Osteoblast (primary cell): ENCODE results near the gene SEMA3B. TPM values are rescaled to one million over a fixed set of nuclear protein-coding genes. Genes with fewer than 3 reads are reported as not detected.

Experiments
- DNase-seq: peaks from one replicate; pipeline ENCODE4 v3.0.0; 2011; ENCODE audit warnings: low spot score, mixed read lengths; ENCODE audit not compliant: insufficient read length; ENCODE audit errors: missing footprints
- H2AFZ ChIP-seq: 2 replicates; pipeline ENCODE4 v1.6.0; 2011; ENCODE audit warnings: mild to moderate bottlenecking, low read length
- H3K27ac ChIP-seq: 2 replicates; pipeline ENCODE4 v1.5.1; 2011; ENCODE audit warnings: mild to moderate bottlenecking, low read depth, low read length, moderate library complexity
- H3K27me3 ChIP-seq: 2 replicates; pipeline ENCODE4 v1.6.0; 2012; ENCODE audit warnings: mild to moderate bottlenecking, control low read depth, inconsistent platforms, low read length, moderate library complexity; ENCODE audit not compliant: insufficient read depth
- H3K36me3 ChIP-seq: 2 replicates; pipeline ENCODE4 v1.5.1; 2011; ENCODE audit warnings: mild to moderate bottlenecking, low read length, control low read depth, moderate library complexity; ENCODE audit not compliant: insufficient read depth
- H3K4me1 ChIP-seq: 2 replicates; pipeline ENCODE4 v1.5.1; 2011; ENCODE audit warnings: mild to moderate bottlenecking, low read length, control low read depth, moderate library complexity; ENCODE audit not compliant: insufficient read depth
- H3K4me2 ChIP-seq: 2 replicates; pipeline ENCODE4 v1.6.0; 2011; ENCODE audit warnings: mild to moderate bottlenecking, low read length; ENCODE audit not compliant: insufficient read depth
- H3K4me3 ChIP-seq: fragments of 200-600 bp; sonication (generic); 3 replicates; pipeline ENCODE4 v1.5.1; 2012; ENCODE audit warnings: mild to moderate bottlenecking, low read length, inconsistent platforms; ENCODE audit not compliant: insufficient read depth
- H3K79me2 ChIP-seq: 2 replicates; pipeline ENCODE4 v1.6.0; 2012; ENCODE audit warnings: mild to moderate bottlenecking, low read length, control low read depth, inconsistent platforms; ENCODE audit not compliant: insufficient read depth
- H3K9me3 ChIP-seq: 2 replicates; pipeline ENCODE4 v1.5.1; 2011; ENCODE audit warnings: low read depth, low read length, control low read depth
- H4K20me1 ChIP-seq: 2 replicates; pipeline ENCODE4 v1.6.0; 2012; ENCODE audit warnings: mild to moderate bottlenecking, low read length, control low read depth; ENCODE audit not compliant: insufficient read depth
- CTCF ChIP-seq: IDR thresholded peaks from 2 replicates; pipeline ENCODE4 v1.5.1; 2011; ENCODE audit warnings: mild to moderate bottlenecking, low read depth, low read length, moderate library complexity; ENCODE audit errors: extremely low read depth
- total RNA-seq: library from RNA; depleted of rRNA; stranded (reverse); fragments of >200 nt; gene quantifications from 2 replicates; pipeline ENCODE4 v1.2.3, GENCODE V29; 2012

The SEMA3B gene
- total RNA-seq, 1 donor: 10.1 TPM

- H3K27me3 ChIP-seq: no peaks in the 10 kb centered on the region
- no peak overlapping the region for H3K27ac ChIP-seq
- no peaks in the 10 kb centered on the region for H3K9me3 ChIP-seq
- H2AFZ ChIP-seq: no peak overlapping the region
- peaks cover 21% of the 10 kb centered on the region for H3K4me1 ChIP-seq
- TF ChIP-seq CTCF: no peak
- H3K36me3 ChIP-seq: peaks cover 29% of the 10 kb centered on the region
- no peak overlapping the region for H3K4me2 ChIP-seq
- H3K79me2 ChIP-seq: peaks cover 48% of the 10 kb centered on the region
- no peak overlapping the region for H3K4me3 ChIP-seq
- no peak for DNase-seq
- peaks cover 31% of the 10 kb centered on the region for H4K20me1 ChIP-seq
Observed at GRCh38 chr3:50323092-50323600, 54.2 kb downstream of the SEMA3B start.

- Histone ChIP-seq H3K79me2 (peaks cover 42% of the 10 kb centered on the region), H3K27me3 (no peaks in the 10 kb centered on the region), H3K27ac (no peak overlapping the region), H3K4me3 (no peak overlapping the region), H2AFZ (no peak overlapping the region), H3K36me3 (peaks cover 23% of the 10 kb centered on the region), H3K9me3 (no peaks in the 10 kb centered on the region), H3K4me2 (no peak overlapping the region), H3K4me1 (peaks cover 26% of the 10 kb centered on the region), H4K20me1 (peaks cover 25% of the 10 kb centered on the region)
- no peak for TF ChIP-seq CTCF
- no peak for DNase-seq
Observed at GRCh38 chr3:50323614-50324199, 54.8 kb downstream of the SEMA3B start.

DNA sequence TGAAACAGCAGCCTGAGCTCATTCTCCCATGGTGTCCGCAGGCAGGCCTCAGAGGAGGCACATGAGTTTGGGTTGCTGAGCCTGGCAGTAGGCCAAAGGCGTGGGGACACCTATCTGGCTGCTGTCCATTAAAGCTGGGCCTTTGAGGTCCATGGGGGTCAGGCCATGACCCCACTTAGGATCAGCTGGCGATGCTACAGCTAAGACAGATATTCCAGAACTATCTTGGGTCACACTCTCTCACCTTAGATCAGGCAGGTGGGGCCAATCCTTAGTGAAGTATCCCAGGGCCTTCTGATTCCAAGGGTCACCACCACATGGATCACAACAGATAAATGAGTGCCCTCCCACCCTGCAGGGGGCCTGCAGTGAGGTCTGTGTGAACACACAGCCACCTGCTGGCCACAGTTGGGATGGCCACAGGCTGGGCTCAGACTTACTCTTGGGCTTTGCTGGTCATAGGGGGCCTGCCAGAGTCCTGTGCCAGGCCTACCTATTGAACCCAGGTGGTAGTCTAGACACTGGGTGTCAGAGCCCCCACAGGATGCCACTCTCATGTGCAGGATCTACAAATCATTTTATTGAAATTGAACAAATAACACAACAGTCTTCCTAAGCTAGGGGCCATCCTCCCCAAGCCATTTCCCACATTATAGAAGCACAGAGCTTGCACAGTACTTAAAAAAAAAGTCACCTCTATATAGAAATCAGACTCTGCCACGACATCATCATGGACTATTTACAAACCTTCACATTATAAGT is 55.6 kb downstream of the SEMA3B start:
- peaks cover 17% of the 10 kb centered on the region for H4K20me1 ChIP-seq
- H3K36me3 ChIP-seq: peaks cover 20% of the 10 kb centered on the region
- no peaks in the 10 kb centered on the region for H3K27me3 ChIP-seq
- no peak overlapping the region for H3K4me2 ChIP-seq
- no peak overlapping the region for H3K4me3 ChIP-seq
- no peaks in the 10 kb centered on the region for H3K9me3 ChIP-seq
- H3K27ac ChIP-seq: no peak overlapping the region
- TF ChIP-seq CTCF: peak; percentile 84
- H3K79me2 ChIP-seq: peaks cover 34% of the 10 kb centered on the region
- DNase-seq: peak; percentile 99
- peaks cover 26% of the 10 kb centered on the region for H3K4me1 ChIP-seq
- no peak overlapping the region for H2AFZ ChIP-seq

GRCh38 chr3:50325113-50325480 is 56.1 kb downstream of the SEMA3B start:
- Histone ChIP-seq H3K4me2 (no peak overlapping the region), H3K4me3 (no peak overlapping the region), H3K36me3 (peaks cover 22% of the 10 kb centered on the region), H3K9me3 (no peaks in the 10 kb centered on the region), H3K27me3 (no peaks in the 10 kb centered on the region), H4K20me1 (peaks cover 14% of the 10 kb centered on the region), H3K4me1 (peaks cover 22% of the 10 kb centered on the region), H3K79me2 (peaks cover 33% of the 10 kb centered on the region), H3K27ac (no peak overlapping the region), H2AFZ (no peak overlapping the region)
- no peak for DNase-seq
- no peak for TF ChIP-seq CTCF
